CD14-positive monocyte (primary cell): ENCODE measurements around the gene PLPP2. TPM values are rescaled to one million over a fixed set of nuclear protein-coding genes. Genes with fewer than 3 reads are reported as not detected.
A peak's percentile ranks its signal among the peaks of the same experiment; 100 is the strongest.

Source experiments
- DNase-seq, 3 donors: peaks; one replicate each; pipeline ENCODE4 v3.0.0-alpha.2; 2011 to 2022
- H2AFZ ChIP-seq: 2 replicates; pipeline ENCODE4 v1.6.0; 2012; ENCODE audit warnings: mild to moderate bottlenecking, low read depth, low read length, inconsistent platforms; ENCODE audit not compliant: insufficient read depth, poor library complexity, severe bottlenecking
- H3K27ac ChIP-seq, 2 donors: 1 replicate in 1 of 2; 2 replicates in 1 of 2; pipeline ENCODE4 v1.5.1; 2012 to 2013; ENCODE audit warnings: low read length in 2 of 2, control low read depth in 1 of 2, inconsistent platforms in 1 of 2, low read depth in 1 of 2, mild to moderate bottlenecking in 1 of 2
- H3K27me3 ChIP-seq, 2 donors: one replicate each; pipeline versions ENCODE4 v1.6.0 to v1.6.1; 2011 to 2013; ENCODE audit warnings: low read length in 2 of 2; ENCODE audit not compliant: control insufficient read depth in 2 of 2, insufficient read depth in 2 of 2
- H3K36me3 ChIP-seq, 2 donors: replicated peaks in 1 of 2; 1 replicate in 1 of 2; 2 replicates in 1 of 2; pipeline versions ENCODE4 v1.5.1 to v1.6.1; 2012 to 2013; ENCODE audit warnings: low read length in 2 of 2, control low read depth in 1 of 2, inconsistent platforms in 1 of 2, mild to moderate bottlenecking in 1 of 2; ENCODE audit not compliant: insufficient read depth in 2 of 2, control insufficient read depth in 1 of 2
- H3K4me1 ChIP-seq, 2 donors: 1 replicate in 1 of 2; 2 replicates in 1 of 2; pipeline versions ENCODE4 v1.5.1 to v1.6.1; 2012 to 2013; ENCODE audit warnings: low read length in 2 of 2, control low read depth in 1 of 2, inconsistent platforms in 1 of 2, mild to moderate bottlenecking in 1 of 2, moderate library complexity in 1 of 2; ENCODE audit not compliant: insufficient read depth in 2 of 2, control insufficient read depth in 1 of 2
- H3K4me2 ChIP-seq: replicated peaks from 2 replicates; pipeline ENCODE3; 2012; ENCODE audit warnings: low read length, moderate library complexity, mild to moderate bottlenecking; ENCODE audit not compliant: poor library complexity, severe bottlenecking; ENCODE audit errors: extremely low read depth
- H3K4me3 ChIP-seq, 3 experiments: fragments of 200-600 bp in 1 of 3; sonication (generic) in 1 of 3; replicated peaks in 1 of 3; 1 replicate in 2 of 3; 2 replicates in 1 of 3; pipeline ENCODE4 v1.5.1; 2011 to 2013; ENCODE audit warnings: low read length in 3 of 3, mild to moderate bottlenecking in 3 of 3, control low read depth in 2 of 3, low read depth in 2 of 3, inconsistent platforms in 1 of 3, moderate library complexity in 1 of 3
- H3K79me2 ChIP-seq: 2 replicates; pipeline ENCODE4 v1.6.0; 2012; ENCODE audit warnings: mild to moderate bottlenecking, control low read depth, inconsistent platforms, low read length, moderate library complexity; ENCODE audit not compliant: insufficient read depth
- H3K9ac ChIP-seq: 2 replicates; pipeline ENCODE4 v1.6.0; 2017; ENCODE audit warnings: low read length, mild to moderate bottlenecking; ENCODE audit not compliant: insufficient read depth, poor library complexity, severe bottlenecking
- H3K9me3 ChIP-seq, 2 donors: replicated peaks in 1 of 2; 1 replicate in 1 of 2; 2 replicates in 1 of 2; pipeline versions ENCODE4 v1.5.1 to v1.6.1; 2012 to 2013; ENCODE audit warnings: low read length in 2 of 2, control low read depth in 1 of 2; ENCODE audit not compliant: control insufficient read depth in 1 of 2, insufficient read depth in 1 of 2
- H4K20me1 ChIP-seq: 2 replicates; pipeline ENCODE4 v1.6.0; 2012; ENCODE audit warnings: mild to moderate bottlenecking, low read length, control low read depth, moderate library complexity; ENCODE audit not compliant: insufficient read depth
- H3K27ac Mint-ChIP-seq, 7 donors: one replicate each; pipeline ENCODE4 v1.8.0; 2020; ENCODE audit warnings: mild to moderate bottlenecking in 7 of 7, mixed read lengths in 7 of 7, moderate library complexity in 6 of 7, inconsistent platforms in 2 of 7
- H3K27me3 Mint-ChIP-seq, 3 donors: one replicate each; pipeline ENCODE4 v1.8.0; 2021 to 2022; ENCODE audit warnings: low read depth in 3 of 3, mild to moderate bottlenecking in 3 of 3, mixed read lengths in 3 of 3, moderate library complexity in 3 of 3, inconsistent platforms in 1 of 3
- H3K36me3 Mint-ChIP-seq, 2 donors: one replicate each; pipeline ENCODE4 v1.8.0; 2020; ENCODE audit warnings: mixed read lengths in 2 of 2, inconsistent platforms in 1 of 2, mild to moderate bottlenecking in 1 of 2
- H3K4me1 Mint-ChIP-seq: one replicate; pipeline ENCODE4 v1.8.0; 2020; ENCODE audit warnings: mild to moderate bottlenecking, mixed read lengths
- H3K4me3 Mint-ChIP-seq, 2 donors: one replicate each; pipeline ENCODE4 v1.8.0; 2020; ENCODE audit warnings: mild to moderate bottlenecking in 2 of 2, mixed read lengths in 2 of 2, moderate library complexity in 1 of 2
- H3K9me3 Mint-ChIP-seq, 7 donors: one replicate each; pipeline ENCODE4 v1.8.0; 2020 to 2022; ENCODE audit warnings: mixed read lengths in 7 of 7, mild to moderate bottlenecking in 6 of 7, moderate library complexity in 6 of 7, inconsistent platforms in 2 of 7
- WGBS: methylation state at CpG from one replicate; pipeline ENCODE4 v1.1.5; 2013; ENCODE audit warnings: missing lambda C conversion rate; ENCODE audit not compliant: insufficient coverage; 5-methylcytosine and 5-hydroxymethylcytosine counted together
- intact Hi-C, 2 donors: fragments of 100-400 bp; cut with micrococcal nuclease; formaldehyde crosslinking; loops; one replicate each; pipeline versions ENCODE4 v1.15.0 to v1.15.1; 2023
- polyA plus RNA-seq, 3 donors: library from polyadenylated mRNA; depleted of rRNA in 1 of 3; unstranded in 2 of 3; stranded (reverse) in 1 of 3; fragments of 300-500 nt in 2 of 3; fragments of >200 nt in 1 of 3; fragmentation: Illumina TruSeq in 2 of 3; gene quantifications; 1 replicate in 2 of 3; 2 replicates in 1 of 3; pipeline ENCODE4 v1.2.3, GENCODE V29; 2012 to 2021
- TF ChIP-seq, protein P1 (sequence below): fragments of 200-600 bp; IDR thresholded peaks from one replicate; pipeline ENCODE4 v1.8.0; 2022; ENCODE audit warnings: antibody characterized with exemption, mild to moderate bottlenecking

PLPP2 gene
- polyA plus RNA-seq, 3 donors, result 0.01 TPM; not detected in 2

DNA sequence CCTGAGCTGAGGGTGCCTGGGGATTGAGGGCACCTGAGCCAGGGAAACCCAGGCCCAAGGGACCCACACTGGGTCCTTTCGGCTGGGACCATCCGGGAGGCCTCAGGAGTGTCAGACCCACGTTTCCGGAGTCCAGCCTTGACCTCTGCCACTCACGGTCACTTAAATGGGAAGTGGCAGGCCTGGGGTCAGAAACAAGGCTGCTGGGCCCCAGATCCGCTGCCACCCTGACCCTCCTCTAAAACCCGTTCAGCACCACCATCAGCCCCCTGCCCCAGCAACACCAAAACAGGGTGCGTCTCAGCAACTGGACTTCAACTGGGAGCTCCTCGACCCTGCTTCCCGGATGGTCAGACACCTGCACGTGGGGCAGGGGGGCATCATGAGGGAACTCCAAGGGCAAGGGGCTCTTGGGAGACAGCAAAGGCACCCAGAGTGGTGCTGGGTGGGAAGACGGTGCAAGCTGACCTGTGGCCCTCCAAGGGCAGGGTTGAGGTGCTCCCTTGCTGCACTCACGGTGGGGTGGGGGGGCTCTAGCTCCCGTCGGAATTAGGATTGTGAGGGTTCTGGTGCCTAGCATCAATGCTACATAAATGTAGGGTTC is 1.2 kb upstream of the PLPP2 start:
- Histone ChIP-seq H3K27me3 (peaks cover 20 to 59% of the 10 kb centered on the region in 2 donors), H3K9ac (no peak overlapping the region), H2AFZ (no peak overlapping the region), H3K36me3 (no peaks in the 10 kb centered on the region), H4K20me1 (no peaks in the 10 kb centered on the region), H3K4me3 (no peak overlapping the region), H3K4me2 (no peak overlapping the region), H3K4me1 (peaks cover 19 to 23% of the 10 kb centered on the region in 2 donors), H3K27ac (no peak overlapping the region), H3K79me2 (no peaks in the 10 kb centered on the region), H3K9me3 (peaks cover 8 to 14% of the 10 kb centered on the region in 2 donors)
- Mint-ChIP-seq H3K4me3 (peak overlapping the region in 1 of 2 donors; percentile 73), H3K36me3 (no peaks in the 10 kb centered on the region), H3K27me3 (peaks cover 49 to 65% (median 65%) of the 10 kb centered on the region in 3 donors), H3K4me1 (peaks cover 19% of the 10 kb centered on the region), H3K27ac (no peak overlapping the region), H3K9me3 (peaks cover 0 to 13% (median 5%) of the 10 kb centered on the region in 7 donors)
- intact Hi-C loops, result no loop called here
- DNase-seq, result no peak
- WGBS, result 87% methylated on average over 10 of the region's 15 CpGs
- TF ChIP-seq, protein P1, sequence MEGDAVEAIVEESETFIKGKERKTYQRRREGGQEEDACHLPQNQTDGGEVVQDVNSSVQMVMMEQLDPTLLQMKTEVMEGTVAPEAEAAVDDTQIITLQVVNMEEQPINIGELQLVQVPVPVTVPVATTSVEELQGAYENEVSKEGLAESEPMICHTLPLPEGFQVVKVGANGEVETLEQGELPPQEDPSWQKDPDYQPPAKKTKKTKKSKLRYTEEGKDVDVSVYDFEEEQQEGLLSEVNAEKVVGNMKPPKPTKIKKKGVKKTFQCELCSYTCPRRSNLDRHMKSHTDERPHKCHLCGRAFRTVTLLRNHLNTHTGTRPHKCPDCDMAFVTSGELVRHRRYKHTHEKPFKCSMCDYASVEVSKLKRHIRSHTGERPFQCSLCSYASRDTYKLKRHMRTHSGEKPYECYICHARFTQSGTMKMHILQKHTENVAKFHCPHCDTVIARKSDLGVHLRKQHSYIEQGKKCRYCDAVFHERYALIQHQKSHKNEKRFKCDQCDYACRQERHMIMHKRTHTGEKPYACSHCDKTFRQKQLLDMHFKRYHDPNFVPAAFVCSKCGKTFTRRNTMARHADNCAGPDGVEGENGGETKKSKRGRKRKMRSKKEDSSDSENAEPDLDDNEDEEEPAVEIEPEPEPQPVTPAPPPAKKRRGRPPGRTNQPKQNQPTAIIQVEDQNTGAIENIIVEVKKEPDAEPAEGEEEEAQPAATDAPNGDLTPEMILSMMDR, result no peak

DNA sequence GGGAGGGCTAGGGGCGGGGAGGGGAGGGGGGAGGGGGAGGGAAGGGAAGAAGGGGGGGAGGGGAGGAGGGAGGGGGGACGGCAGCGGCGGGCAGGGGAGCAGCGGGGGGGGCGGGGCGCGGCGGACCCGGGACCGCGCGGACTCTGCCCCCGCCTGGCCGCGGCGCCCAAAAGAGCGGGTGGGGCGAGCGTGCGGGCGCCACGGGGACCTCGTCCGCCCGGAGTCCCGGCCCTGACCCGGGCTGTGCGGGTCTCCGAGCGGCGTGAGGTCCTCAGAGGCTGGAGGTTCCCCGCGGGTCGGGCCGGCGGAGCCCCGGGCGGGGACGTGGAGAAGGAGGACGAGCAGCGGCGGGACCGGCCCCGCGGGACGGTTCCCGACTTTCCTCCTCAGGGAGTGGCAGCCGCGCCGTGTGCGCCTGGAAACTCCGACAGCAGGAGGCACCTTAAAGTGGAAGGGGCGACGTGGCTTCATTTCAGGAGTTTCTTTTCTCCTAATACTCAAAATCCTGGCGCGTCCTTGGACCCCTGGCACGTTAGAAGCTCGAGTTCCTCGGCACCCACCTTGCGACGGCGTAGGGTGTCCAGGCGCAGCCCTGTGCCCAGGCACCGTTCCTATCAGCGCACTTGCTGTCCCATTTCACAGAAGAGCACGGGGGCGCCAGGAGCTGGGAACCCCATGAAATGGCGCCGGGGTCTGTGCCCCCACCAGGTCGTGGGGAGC is 518 bp upstream of the PLPP2 start:
- H3K9ac ChIP-seq, result no peak overlapping the region

More for the DNA sequence above, 518 bp upstream of the PLPP2 start:
- peaks cover 8 to 14% of the 10 kb centered on the region in 2 donors for H3K9me3 ChIP-seq
- DNase-seq, result no peak
- H3K4me1 ChIP-seq, result peaks cover 16 to 20% of the 10 kb centered on the region in 2 donors
- peak overlapping the region in 1 of 2 donors; percentile 46 for H3K4me3 Mint-ChIP-seq
- no peak overlapping the region for H3K27ac Mint-ChIP-seq
- WGBS, result 42% methylated on average over 58 of the region's 71 CpGs
- H3K79me2 ChIP-seq, result no peaks in the 10 kb centered on the region
- peaks cover 20 to 59% of the 10 kb centered on the region in 2 donors for H3K27me3 ChIP-seq
- intact Hi-C loops, result no loop called here
- H3K36me3 Mint-ChIP-seq, result no peaks in the 10 kb centered on the region
- peaks cover 0 to 13% (median 5%) of the 10 kb centered on the region in 7 donors for H3K9me3 Mint-ChIP-seq
- no peak overlapping the region for H2AFZ ChIP-seq
- H3K4me2 ChIP-seq, result no peak overlapping the region
- no peak overlapping the region for H3K4me3 ChIP-seq
- no peaks in the 10 kb centered on the region for H4K20me1 ChIP-seq
- H3K36me3 ChIP-seq, result no peaks in the 10 kb centered on the region
- peaks cover 16% of the 10 kb centered on the region for H3K4me1 Mint-ChIP-seq
- H3K27me3 Mint-ChIP-seq, result peaks cover 48 to 65% (median 63%) of the 10 kb centered on the region in 3 donors
- H3K27ac ChIP-seq, result no peak overlapping the region
- TF ChIP-seq, protein P1, result no peak
